GM13976 (cell line): ENCODE results near the gene RGS18.

Source experiments
- DNase-seq: peaks from one replicate; pipeline ENCODE4 v3.0.0; 2012; ENCODE audit warnings: low spot score
- in situ Hi-C: fragments of 300-500 bp; cut with MboI; formaldehyde crosslinking; loops from one replicate; pipeline ENCODE4 v1.12.0; 2022; ENCODE audit warnings: low sequenced_read_pairs, mixed read lengths, inconsistent platforms; ENCODE audit not compliant: unreplicated experiment
- TF ChIP-seq, protein P1 (sequence below): IDR thresholded peaks from 2 replicates; pipeline ENCODE4 v1.5.1; 2012; ENCODE audit warnings: borderline replicate concordance, mild to moderate bottlenecking; ENCODE audit not compliant: insufficient read depth; ENCODE audit errors: extremely low read depth, missing control alignments, control extremely low read depth

The RGS18 gene

DNA sequence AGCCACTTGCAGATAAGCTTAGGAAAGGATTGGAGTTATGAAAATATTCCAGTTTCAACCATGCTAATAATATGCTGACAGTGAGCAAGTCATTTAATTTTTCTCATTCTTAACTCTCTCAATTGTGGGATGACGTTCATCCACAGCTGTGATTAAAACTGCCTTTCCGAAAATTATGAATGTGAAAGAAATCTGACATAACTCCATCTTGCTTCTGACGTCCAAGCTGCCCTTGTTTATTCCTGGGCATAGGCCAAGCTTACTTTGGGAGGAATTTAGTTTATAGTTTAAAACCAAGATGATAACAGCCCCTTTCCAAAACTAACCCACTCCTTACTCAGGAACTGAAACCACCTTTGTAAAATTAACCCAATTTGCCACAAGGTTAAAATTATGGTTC is 11.0 kb upstream of the RGS18 start:
- TF ChIP-seq, protein P1, sequence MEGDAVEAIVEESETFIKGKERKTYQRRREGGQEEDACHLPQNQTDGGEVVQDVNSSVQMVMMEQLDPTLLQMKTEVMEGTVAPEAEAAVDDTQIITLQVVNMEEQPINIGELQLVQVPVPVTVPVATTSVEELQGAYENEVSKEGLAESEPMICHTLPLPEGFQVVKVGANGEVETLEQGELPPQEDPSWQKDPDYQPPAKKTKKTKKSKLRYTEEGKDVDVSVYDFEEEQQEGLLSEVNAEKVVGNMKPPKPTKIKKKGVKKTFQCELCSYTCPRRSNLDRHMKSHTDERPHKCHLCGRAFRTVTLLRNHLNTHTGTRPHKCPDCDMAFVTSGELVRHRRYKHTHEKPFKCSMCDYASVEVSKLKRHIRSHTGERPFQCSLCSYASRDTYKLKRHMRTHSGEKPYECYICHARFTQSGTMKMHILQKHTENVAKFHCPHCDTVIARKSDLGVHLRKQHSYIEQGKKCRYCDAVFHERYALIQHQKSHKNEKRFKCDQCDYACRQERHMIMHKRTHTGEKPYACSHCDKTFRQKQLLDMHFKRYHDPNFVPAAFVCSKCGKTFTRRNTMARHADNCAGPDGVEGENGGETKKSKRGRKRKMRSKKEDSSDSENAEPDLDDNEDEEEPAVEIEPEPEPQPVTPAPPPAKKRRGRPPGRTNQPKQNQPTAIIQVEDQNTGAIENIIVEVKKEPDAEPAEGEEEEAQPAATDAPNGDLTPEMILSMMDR: no peak
- in situ Hi-C loops: no loop called here
- DNase-seq: no peak

- in situ Hi-C loops: no loop called here
- DNase-seq: no peak
- TF ChIP-seq, protein P1: no peak
Observed at GRCh38 chr1:192147696-192148095, 10.6 kb upstream of the RGS18 start.

DNA sequence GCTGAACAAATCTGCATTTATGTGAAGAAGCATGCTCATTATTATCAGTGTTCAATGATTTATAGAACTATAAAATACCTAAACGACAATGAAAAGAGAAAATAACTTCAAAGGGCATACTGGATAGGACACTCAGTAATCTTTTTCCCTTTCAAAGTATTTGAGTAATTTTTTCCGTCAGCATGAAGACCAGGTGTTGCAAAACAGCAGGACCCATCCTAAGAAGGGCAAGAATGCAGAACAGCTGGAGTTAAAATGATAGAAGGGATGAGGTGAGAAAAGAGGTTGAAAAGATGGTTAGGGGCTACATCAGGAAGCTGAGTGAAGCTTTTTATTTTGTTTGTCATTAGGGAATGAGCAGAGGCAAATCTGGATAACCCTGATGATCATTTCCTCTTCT is 7.1 kb upstream of the RGS18 start:
- in situ Hi-C loops: no loop called here
- DNase-seq: no peak
- TF ChIP-seq, protein P1: no peak

DNA sequence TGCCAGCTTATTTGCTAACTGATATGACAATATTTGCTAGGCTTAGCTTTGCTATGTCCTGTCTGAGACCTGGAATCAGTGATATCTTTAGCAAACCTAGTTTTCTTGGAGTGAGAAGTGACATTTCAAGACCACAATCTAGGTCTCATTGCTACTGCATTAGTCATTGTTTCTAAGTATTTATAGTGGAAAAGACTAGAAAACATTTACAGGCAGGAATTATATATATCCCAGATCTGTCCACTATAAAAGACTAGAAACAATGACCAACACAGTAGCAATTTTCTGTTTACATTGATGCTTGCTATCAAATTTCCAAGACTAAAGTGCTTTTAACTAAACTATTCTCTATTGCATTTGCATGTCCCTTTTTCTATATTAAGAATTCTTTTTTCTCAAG is 5.0 kb upstream of the RGS18 start:
- in situ Hi-C loops: no loop called here
- DNase-seq: no peak
- TF ChIP-seq, protein P1: no peak

DNA sequence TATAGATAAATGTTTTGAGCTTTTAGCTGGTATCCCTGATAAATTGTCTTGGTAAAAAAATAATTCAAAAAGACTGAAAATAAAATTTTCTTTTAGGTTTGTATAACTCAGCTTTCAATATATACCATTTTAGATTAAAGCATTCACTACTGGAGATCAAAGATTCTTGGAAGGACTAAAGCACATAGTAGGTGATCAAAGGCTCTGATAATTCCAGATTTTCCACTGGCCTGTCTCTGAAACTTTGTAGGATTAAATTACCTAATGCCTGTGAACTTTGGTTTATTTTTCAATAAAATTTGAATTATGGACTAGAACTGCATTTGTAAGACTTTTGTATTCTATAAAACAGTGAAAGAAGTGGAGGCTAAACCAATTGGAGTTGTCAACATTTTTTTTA is 1.2 kb upstream of the RGS18 start:
- no peak for DNase-seq
- TF ChIP-seq, protein P1: no peak
- in situ Hi-C loops: no loop called here

- in situ Hi-C loops: no loop called here
- DNase-seq: no peak
- TF ChIP-seq, protein P1: no peak
Observed at GRCh38 chr1:192159014-192159413, 752 bp downstream of the RGS18 start.

- TF ChIP-seq, protein P1: no peak
- DNase-seq: no peak
Observed at GRCh38 chr1:192159781-192160180, 1.5 kb downstream of the RGS18 start.

More at GRCh38 chr1:192159781-192160180, 1.5 kb downstream of the RGS18 start:
- in situ Hi-C loops: no loop called here
